OCI-LY1 (cell line): ENCODE results near the gene KCNK4.

Source experiments
- CTCF ChIP-seq: fragments of 200-600 bp; sonication (generic), shearing (Covaris generic); IDR thresholded peaks from 2 replicates; pipeline ENCODE4 v1.5.1; 2017; ENCODE audit warnings: mild to moderate bottlenecking, antibody characterized with exemption, low read length, moderate library complexity, mixed read lengths
- EZH2 ChIP-seq: fragments of 200-600 bp; sonication (generic), shearing (Covaris generic); IDR thresholded peaks from 2 replicates; pipeline ENCODE4 v1.8.0; 2017; ENCODE audit warnings: borderline replicate concordance, mixed run types, mild to moderate bottlenecking, antibody characterized with exemption, low read length, moderate library complexity, mixed read lengths

GRCh38 chr11:64258946-64259532 is 32.1 kb upstream of the KCNK4 start:
- TF ChIP-seq CTCF (no peak), EZH2 (no peak)
